Body of pancreas (tissue), 4 donors: ENCODE data around the gene MVP.

Source experiments
- POLR2A ChIP-seq, 3 donors: fragments of 450-650 bp; IDR thresholded peaks; one replicate each; pipeline ENCODE4 v1.6.1; 2016; ENCODE audit warnings: antibody characterized with exemption in 3 of 3, mild to moderate bottlenecking in 2 of 3
- TF ChIP-seq, protein P1 (sequence below), 7 experiments: fragments of 450-650 bp in 4 of 7; fragments of 200-600 bp in 3 of 7; sonication (generic) in 3 of 7; IDR thresholded peaks; one replicate each; pipeline ENCODE4 v1.5.1; 2016 to 2019; ENCODE audit warnings: antibody characterized with exemption in 7 of 7

DNA sequence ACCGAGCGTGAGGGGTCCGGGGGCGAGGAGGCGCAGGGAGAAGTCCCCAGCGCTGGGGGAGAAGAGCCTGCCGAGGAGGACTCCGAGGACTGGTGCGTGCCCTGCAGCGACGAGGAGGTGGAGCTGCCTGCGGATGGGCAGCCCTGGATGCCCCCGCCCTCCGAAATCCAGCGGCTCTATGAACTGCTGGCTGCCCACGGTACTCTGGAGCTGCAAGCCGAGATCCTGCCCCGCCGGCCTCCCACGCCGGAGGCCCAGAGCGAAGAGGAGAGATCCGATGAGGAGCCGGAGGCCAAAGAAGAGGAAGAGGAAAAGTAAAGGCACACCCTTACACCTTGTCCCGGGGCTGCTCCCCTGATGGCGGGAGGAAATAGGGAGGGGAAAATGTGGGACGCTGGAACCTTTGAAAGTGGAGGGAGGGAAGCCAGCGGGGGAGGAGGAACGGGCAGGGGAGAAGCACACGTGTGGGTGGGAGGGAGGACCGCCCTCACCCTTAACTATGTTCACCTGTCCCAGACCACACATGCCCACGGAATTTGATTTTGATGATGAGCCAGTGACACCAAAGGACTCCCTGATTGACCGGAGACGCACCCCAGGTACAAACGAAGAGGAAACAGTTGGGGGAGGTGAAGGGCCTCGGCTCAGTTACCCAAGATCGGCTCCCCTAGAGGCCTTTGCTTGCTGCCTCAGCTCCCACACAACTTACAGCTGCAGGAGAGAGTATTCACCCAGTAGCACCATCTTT, 3.4 kb upstream of the MVP start:
- no peak for TF ChIP-seq POLR2A (IDR thresholded peaks at IDR 0.05)
- TF ChIP-seq, protein P1, sequence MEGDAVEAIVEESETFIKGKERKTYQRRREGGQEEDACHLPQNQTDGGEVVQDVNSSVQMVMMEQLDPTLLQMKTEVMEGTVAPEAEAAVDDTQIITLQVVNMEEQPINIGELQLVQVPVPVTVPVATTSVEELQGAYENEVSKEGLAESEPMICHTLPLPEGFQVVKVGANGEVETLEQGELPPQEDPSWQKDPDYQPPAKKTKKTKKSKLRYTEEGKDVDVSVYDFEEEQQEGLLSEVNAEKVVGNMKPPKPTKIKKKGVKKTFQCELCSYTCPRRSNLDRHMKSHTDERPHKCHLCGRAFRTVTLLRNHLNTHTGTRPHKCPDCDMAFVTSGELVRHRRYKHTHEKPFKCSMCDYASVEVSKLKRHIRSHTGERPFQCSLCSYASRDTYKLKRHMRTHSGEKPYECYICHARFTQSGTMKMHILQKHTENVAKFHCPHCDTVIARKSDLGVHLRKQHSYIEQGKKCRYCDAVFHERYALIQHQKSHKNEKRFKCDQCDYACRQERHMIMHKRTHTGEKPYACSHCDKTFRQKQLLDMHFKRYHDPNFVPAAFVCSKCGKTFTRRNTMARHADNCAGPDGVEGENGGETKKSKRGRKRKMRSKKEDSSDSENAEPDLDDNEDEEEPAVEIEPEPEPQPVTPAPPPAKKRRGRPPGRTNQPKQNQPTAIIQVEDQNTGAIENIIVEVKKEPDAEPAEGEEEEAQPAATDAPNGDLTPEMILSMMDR (IDR thresholded peaks at IDR 0.05) = peak in 1 of 7 experiments; percentile 14
